GM21717 (cell line): Measurements from ENCODE around the gene GLRA3.
"Not testable (repeated sequence)": the region's sequence is repeated elsewhere in the genome, so short reads cannot be mapped to it uniquely, and the experiment has no call there.

ENCODE experiments used
- ATAC-seq: cut with Tn5 transposase; IDR thresholded peaks from one replicate; pipeline ENCODE4 v1.9.1; 2021; ENCODE audit warnings: mild to moderate bottlenecking, moderate library complexity; ENCODE audit not compliant: unreplicated experiment

Gene GLRA3

GRCh38 chr4:174669270-174669669 is 159.8 kb downstream of the GLRA3 start:
- ATAC-seq: no peak

DNA sequence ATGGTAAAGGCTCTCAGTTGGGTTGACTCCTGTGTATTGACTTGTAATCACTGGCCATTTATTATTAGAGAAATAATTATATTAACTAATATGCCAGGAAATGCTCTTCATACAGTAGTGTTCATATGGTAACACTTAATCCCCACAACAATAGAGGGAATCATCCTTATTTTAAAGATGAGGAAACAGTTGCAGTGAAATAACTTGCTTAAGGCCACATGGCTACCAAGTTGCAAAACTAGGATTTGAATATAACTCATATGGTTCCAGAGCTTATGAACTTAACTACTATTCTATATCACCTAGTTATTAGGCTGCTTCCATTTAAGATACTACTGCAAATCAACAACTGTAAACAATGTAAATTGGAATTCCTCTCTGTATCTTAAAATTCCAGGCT is 163.2 kb downstream of the GLRA3 start:
- ATAC-seq: no peak

GRCh38 chr4:174663216-174663615 is 165.8 kb downstream of the GLRA3 start:
- ATAC-seq: no peak

DNA sequence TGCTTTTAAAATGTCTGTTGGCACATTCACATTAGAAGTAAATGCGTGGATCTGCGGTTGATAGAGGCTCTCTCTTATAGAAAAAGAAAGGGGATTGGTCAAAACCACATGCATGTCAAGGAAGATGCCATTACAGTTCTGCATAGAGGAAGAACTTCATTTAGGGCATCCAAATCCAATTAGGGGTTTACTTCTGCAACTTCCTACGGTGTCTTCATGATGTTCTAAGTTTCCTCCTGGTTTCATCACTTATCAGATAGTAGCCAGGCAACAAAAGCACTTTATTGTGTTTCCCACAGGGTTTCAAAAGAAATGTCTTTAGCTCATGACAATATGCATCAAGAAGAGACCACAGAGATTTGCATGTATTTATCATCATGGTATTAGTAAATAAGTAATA is 170.8 kb downstream of the GLRA3 start:
- ATAC-seq: no peak

DNA sequence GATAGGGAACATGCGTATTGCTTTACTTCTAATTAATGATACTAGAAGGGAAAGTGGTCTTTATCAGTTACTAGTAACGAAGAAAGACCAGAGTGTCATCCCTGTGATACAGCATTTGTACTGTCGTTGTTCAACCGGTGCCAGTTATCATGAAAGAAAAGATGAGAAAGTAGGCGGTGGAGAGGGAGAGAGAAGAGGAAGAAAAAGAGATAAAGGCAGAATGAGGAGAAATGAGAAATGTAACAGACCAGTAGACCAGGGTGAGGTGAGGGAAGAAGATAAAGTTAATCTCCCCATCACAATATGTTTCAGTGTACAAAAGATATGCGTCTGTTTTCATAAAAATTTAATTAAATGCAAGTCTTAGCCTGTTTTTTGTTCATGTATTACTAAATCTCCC is 171.6 kb downstream of the GLRA3 start:
- ATAC-seq: no peak

DNA sequence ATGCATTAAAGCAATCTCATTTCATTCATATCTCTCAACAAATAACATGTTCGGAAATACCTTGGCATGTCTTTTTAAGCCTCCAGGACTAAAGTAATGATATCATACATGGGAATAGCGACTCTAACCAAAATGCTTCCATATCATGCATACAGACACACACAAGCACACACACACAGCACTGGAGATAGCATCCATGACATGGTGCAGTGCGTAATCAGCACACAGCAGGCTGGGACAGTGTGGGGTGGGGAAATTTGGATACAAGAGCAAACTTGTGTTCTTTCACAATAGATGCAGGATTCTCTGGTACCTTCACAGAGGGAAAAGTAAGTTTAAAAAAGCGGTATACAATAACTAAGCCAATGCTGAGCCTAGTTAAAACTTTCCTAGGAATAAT is 174.4 kb downstream of the GLRA3 start:
- no peak for ATAC-seq

- ATAC-seq: no peak
These were observed 178.2 kb downstream of the GLRA3 start for GRCh38 chr4:174650711-174651355.

DNA sequence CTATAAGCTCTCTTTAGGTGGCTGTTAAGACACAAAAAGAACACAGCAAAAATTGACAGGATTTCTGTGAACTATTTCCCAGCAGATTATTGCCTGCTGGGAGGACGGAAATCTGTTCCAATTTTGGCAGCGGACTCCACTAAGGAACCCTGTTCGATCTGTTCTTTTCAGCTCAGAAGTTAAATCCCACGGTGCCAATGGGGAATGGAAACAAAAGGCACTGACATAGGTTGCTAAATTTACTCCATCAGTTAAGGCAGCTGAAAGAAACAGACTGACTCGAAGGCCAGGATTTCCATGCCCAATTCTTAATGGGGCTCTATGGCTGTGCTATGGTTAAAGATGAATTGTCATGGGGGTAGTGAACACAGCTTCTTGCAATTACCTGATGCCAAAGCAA is 180.2 kb downstream of the GLRA3 start:
- no peak for ATAC-seq

GRCh38 chr4:174646326-174646725 is 182.7 kb downstream of the GLRA3 start:
- ATAC-seq: no peak

GRCh38 chr4:174640146-174640545 is 188.9 kb downstream of the GLRA3 start:
- ATAC-seq: no peak

- no peak for ATAC-seq
These were observed 193.3 kb downstream of the GLRA3 start for GRCh38 chr4:174635732-174636131.

DNA sequence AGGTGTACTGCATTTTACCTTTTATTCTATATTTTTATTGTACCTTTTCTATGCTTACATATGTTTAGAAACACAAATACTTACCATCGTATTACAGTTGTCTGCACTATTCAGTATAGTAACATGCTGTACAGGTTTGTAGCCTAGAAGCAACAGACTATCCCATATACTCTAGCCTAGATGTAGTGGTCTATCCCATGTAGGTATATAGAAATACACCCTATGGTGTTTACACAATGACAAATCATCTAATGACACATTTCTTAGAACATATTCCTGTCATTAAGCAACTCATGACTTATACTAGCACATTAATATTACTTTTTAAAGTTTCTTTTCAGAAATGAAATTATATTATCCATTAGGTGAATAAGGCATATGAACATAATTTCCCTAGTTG is 195.6 kb downstream of the GLRA3 start:
- no peak for ATAC-seq

DNA sequence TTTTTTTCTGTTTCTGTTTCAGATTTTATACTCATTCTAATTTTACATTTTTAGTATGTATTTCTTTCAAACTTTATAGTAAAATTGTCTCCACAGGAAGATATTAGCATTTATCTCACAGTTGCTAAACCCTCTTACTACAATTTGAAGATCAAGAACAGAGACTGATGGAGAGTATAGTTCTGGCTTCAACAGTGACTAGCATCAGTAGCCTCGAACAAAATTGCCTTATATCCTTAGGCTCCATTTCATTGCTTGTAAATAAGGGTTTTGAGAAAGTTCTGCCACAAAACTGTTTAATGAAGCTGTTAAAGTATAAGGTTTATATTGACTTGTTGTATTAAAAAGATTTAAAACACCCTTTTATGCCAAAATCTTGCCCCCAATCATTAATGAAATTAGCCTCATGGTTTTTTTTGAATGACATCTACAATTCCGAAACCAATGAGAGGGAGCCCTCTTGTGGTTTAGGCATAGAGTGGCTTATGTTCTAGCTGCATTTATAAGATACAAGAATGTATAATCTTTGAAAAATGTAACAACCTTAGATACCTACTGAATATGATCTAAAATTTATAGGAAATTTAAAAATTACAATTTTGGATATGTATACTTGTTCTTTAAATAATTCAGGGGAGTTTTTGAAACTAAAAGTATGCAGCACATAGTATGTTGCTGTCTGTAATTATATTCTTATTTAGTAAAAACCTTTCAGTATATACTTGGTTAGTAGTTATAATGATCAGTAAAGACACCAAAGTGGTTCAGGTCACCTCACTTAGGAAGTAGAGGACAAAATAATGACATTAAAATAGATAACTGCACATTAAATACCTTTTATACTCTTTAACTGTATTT is 196.9 kb downstream of the GLRA3 start:
- peak; percentile 67 for ATAC-seq

GRCh38 chr4:174629907-174630450 is 199.1 kb downstream of the GLRA3 start:
- ATAC-seq: not testable (repeated sequence)

DNA sequence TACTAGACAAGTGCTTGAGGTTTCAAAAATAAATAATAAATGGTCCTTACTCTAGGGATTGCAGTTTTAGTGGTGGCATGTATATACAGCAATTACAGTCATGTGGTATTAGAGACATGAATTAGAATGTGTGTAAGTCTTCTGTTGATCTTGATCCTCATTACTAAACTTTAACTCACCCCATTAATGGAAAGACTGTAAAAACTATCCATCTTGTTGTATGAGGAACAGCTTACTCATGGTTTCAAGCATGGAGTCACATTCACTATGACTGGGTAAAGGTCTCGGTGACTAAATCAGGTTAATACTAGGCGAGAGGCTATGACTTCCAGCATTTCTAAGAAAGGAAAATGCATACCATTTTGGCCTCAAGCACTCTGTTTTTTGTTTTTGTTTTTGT is 199.8 kb downstream of the GLRA3 start:
- no peak for ATAC-seq

GRCh38 chr4:174628191-174628590 is 200.9 kb downstream of the GLRA3 start:
- ATAC-seq: no peak

DNA sequence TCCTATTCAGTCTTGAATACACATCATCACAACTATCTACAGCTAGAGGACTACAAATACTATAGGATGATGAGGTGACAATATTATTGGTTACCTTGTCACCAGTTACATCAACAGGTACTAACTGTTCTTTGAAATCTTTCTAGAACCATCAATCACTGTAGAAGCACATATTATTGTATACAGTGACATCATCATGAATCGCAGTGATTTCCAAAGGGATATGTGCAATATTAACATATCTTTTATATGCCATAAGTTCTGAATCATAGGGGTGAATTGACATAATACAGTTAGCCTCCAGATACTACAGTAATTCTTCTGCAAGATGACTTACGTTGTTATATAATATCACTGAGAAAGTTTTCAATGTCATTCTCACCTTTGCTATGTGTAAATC is 201.6 kb downstream of the GLRA3 start:
- no peak for ATAC-seq

DNA sequence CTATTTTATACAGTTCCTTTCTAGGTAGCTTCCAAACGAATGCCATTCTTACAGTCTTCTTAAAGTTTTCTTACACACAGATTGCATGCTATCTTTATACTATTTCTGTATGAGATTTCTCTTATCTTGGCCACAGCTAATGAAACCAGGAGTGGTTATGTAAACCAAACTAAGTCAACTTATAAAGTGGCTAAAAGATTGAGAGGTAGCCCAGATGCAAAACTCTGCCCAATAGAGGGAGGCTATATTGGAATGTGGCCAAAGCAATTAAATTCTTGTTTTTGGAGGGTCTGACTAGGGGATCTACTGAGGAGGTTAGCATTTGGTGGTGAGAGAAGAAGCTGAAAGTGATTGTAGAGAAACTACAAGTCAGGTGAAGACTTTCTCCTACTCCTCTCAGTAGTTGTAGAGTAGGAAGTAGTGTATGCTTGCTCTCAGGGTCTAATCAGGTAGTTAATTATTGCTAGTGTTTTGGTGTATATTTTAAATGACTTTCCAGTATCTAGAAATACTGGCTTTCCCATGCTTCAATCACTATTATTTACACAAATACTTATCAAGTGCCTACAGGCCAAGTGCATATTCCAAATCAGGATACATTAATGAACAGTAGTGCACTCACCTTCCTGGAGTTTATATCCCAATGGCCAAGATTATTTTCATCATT is 202.6 kb downstream of the GLRA3 start:
- ATAC-seq: no peak

DNA sequence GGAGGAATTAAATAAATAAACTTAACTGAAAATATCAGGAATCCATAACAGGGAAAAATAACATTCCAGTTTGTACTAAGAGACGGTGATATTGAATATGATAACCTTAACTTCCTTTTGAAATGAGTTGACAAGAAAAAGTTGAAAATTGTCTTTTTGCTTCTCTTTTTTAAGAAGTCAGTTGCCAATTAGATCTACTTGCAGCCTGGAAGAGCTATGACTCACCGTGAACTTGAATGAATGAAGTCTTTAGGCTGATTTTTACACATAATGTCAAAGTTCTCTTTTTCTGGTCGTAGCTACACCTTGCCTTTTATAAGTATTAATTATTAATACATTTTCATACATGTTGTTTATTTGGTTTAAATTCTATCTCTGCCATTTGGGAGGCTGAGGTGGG is 212.4 kb downstream of the GLRA3 start:
- no peak for ATAC-seq

- no peak for ATAC-seq
These were observed 215.1 kb downstream of the GLRA3 start for GRCh38 chr4:174613979-174614378.

DNA sequence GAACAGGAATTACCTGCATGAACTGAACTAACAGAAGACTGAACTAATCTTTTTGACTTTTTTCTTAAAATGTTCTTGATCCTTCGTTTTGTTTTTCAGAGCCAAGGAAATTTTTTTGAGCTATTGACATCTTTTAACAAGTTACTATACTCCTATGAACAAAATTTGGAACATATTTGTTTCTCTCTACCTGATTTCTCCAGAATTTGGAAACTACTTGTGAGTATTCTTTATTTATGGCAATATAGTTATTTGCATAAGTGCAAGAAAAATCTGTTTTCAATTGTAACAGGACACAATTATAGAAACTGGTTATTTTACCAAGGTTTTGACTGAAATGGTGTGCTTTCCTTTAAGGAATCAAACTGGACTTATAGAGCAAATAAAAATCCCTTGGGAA is 217.3 kb downstream of the GLRA3 start:
- no peak for ATAC-seq

GRCh38 chr4:174607792-174608191 is 221.3 kb downstream of the GLRA3 start:
- ATAC-seq: no peak
